ENCODE results near the gene UEVLD.

The UEVLD gene

DNA sequence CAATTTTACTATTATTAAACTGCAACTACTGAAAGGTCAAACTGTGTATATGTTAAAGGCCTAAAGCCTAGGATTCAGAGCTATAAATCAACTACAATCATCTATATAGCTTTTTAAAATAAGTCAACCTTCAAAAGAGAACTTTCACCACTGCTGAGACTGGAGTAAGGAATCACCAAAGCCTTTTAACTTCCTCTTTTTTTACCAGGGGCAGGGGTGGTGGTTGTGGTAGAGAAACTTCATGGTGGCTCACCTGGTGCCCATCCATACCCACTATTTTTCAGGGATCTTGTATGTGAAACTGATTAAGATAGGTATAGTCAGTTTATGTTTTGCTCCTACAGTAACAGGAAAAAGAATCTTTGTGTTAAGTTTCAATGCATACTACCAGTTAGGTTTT lies 93.3 kb downstream of the UEVLD start:
- DNase-seq, result no peak

DNA sequence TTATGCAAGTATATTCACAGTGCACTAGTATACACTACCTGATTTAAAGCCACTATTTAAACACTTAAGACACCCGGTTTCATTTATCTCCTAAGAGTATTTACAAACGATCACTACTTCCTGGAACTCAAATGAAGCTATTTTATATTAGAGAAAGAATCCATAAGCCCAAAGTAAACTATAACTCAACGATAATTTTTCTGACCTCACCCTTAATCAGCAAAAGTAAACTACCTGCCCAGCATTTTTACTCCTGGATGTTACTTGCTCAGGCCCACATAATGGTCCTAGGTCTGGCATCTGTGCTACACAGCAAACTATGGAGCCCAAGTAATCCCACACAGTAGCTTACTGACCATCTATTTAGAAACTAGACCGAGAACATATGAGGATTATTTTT lies 95.2 kb downstream of the UEVLD start:
- DNase-seq, result no peak

DNA sequence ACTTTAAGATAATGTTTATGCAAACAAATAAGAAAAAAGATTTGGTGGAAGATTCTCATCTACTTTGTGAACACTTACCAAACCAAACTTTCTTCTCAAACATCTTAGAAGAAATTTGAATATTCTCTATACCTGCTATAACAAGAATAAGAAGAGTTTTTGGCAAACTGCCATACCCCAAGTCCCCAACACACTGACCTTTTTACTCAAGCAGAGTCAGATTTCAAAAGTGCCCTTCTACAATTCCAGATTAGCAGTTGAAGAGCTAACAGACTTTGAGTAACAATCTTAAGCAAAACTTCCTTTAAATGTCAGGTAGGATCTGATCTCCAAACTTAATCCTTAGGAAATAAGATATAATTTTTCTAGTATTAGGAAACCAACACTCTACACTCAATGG lies 95.6 kb downstream of the UEVLD start:
- no peak for DNase-seq

DNA sequence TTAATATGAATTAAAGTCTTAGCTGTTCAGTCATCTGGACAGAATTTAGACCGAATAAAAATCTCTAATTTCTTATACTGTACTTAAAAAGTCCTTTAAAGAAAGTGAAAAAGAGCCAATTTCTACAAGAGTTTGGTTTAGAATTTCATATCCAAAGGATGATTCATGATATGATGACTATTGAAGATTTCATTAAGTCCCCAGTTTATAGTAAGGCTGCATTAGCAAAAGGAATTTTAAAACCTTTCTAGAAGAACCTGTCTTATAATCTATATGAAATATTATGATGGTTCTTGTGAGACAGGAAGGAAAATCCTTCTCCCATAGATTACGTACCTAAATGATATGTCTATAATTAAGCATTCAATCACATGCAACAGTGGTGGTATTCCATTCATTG lies 96.6 kb downstream of the UEVLD start:
- DNase-seq, result no peak

DNA sequence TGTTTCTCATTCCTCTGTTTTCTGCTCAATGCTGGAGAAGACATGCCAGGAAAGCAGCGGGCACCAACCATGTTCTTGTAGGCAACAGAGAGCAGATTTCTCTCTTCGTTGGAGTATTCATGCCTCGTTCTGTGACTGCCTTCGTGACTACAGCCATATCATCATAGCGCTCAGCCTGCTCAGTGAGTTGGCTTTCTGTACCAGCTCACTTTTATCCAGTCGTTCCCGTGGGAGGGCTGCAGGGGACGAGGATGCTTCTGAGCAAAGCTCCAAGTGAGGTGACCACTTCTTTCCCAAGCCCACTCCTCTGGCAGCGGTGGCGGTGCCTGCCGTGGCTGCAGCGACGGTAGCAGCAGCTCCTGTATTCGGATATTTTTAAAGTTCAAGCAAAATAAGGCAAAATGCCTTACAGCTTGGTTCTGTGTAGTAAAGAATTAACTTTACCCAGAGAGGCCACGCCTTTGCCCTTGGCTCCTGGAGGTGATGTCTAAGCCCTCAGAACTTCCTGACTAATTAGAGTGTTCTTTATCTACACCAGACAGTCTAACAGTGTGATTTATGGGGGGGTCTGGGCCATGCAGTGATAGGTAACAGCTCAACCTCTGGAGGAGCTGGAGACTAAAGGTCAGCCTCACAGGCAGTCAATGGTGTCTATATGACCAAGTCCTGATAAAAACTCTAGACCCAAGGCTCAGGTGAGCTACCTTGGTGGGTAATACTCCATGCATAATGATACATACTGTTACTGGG lies 97.6 kb downstream of the UEVLD start:
- DNase-seq, result no peak

GRCh38 chr11:18490319-18490718 lies 98.2 kb downstream of the UEVLD start:
- no peak for DNase-seq

GRCh38 chr11:18485913-18486528 lies 102.5 kb downstream of the UEVLD start:
- no peak for DNase-seq
